ENCODE measurements around the gene LCP1.

The LCP1 gene

GRCh38 chr13:46100191-46100815 is 81.7 kb downstream of the LCP1 start:
- TF ChIP-seq SIN3A (IDR thresholded peaks at IDR 0.05; ENCODE audit: borderline replicate concordance, insufficient read depth, low read length) (no peak), FOXP2 (optimal IDR thresholded peaks at IDR 0.05; ENCODE audit: borderline replicate concordance, extremely low read depth, extremely low read length, insufficient read depth) (no peak), TAF1 (IDR thresholded peaks at IDR 0.05; ENCODE audit: borderline replicate concordance, insufficient read depth, low read length) (no peak), REST (IDR thresholded peaks at IDR 0.05; ENCODE audit: insufficient read depth in 1 of 2, low read depth in 2 of 2, low read length in 2 of 2) (no peak), POLR2AphosphoS5 (IDR thresholded peaks at IDR 0.05; ENCODE audit: low read depth, low read length) (no peak)

- TF ChIP-seq TAF1 (IDR thresholded peaks at IDR 0.05; ENCODE audit: borderline replicate concordance, insufficient read depth, low read length), result no peak
- TF ChIP-seq FOXP2 (optimal IDR thresholded peaks at IDR 0.05; ENCODE audit: borderline replicate concordance, extremely low read depth, extremely low read length, insufficient read depth), result no peak
- TF ChIP-seq POLR2AphosphoS5 (IDR thresholded peaks at IDR 0.05; ENCODE audit: low read depth, low read length), result no peak
- TF ChIP-seq REST (IDR thresholded peaks at IDR 0.05; ENCODE audit: insufficient read depth in 1 of 2, low read depth in 2 of 2, low read length in 2 of 2), result no peak
- TF ChIP-seq SIN3A (IDR thresholded peaks at IDR 0.05; ENCODE audit: borderline replicate concordance, insufficient read depth, low read length), result no peak
Observed at GRCh38 chr13:46097663-46098062, 84.3 kb downstream of the LCP1 start.

GRCh38 chr13:46097015-46097414 is 85.0 kb downstream of the LCP1 start:
- TF ChIP-seq POLR2AphosphoS5 (IDR thresholded peaks at IDR 0.05; ENCODE audit: low read depth, low read length), result no peak

- TF ChIP-seq FOXP2 (optimal IDR thresholded peaks at IDR 0.05; ENCODE audit: borderline replicate concordance, extremely low read depth, extremely low read length, insufficient read depth) (no peak), SIN3A (IDR thresholded peaks at IDR 0.05; ENCODE audit: borderline replicate concordance, insufficient read depth, low read length) (no peak), TAF1 (IDR thresholded peaks at IDR 0.05; ENCODE audit: borderline replicate concordance, insufficient read depth, low read length) (no peak), REST (IDR thresholded peaks at IDR 0.05; ENCODE audit: insufficient read depth in 1 of 2, low read depth in 2 of 2, low read length in 2 of 2) (no peak), POLR2AphosphoS5 (IDR thresholded peaks at IDR 0.05; ENCODE audit: low read depth, low read length) (no peak)
Observed at GRCh38 chr13:46094478-46094877, 87.5 kb downstream of the LCP1 start.

- TF ChIP-seq SIN3A (IDR thresholded peaks at IDR 0.05; ENCODE audit: borderline replicate concordance, insufficient read depth, low read length) (no peak), POLR2AphosphoS5 (IDR thresholded peaks at IDR 0.05; ENCODE audit: low read depth, low read length) (no peak), TAF1 (IDR thresholded peaks at IDR 0.05; ENCODE audit: borderline replicate concordance, insufficient read depth, low read length) (no peak), REST (IDR thresholded peaks at IDR 0.05; ENCODE audit: insufficient read depth in 1 of 2, low read depth in 2 of 2, low read length in 2 of 2) (no peak), FOXP2 (optimal IDR thresholded peaks at IDR 0.05; ENCODE audit: borderline replicate concordance, extremely low read depth, extremely low read length, insufficient read depth) (no peak)
Observed at GRCh38 chr13:46088821-46089562, 93.0 kb downstream of the LCP1 start.
